HCT116 (cell line): ENCODE measurements around the gene NCBP1. TPM values are rescaled to one million over a fixed set of nuclear protein-coding genes. Genes with fewer than 3 reads are reported as not detected.

Source experiments
- ATAC-seq: fragments of 200-7000 bp; cut with Tn5 transposase; 2 replicates; pipeline ENCODE4 v1.9.1; 2020; ENCODE audit warnings: mild to moderate bottlenecking, moderate library complexity
- BruUV-seq: library from RNA; stranded (reverse); fragments of 400-500 nt; replicated peaks from 2 replicates; lab custom pipeline; 2021; lab: Mats Ljungman, UMichigan
- CTCF ChIA-PET: fragments of 300-600 bp; sonication (Branson Sonifier 250); formaldehyde crosslinking; loops from one replicate; lab custom pipeline; 2021; ENCODE audit warnings: antibody characterized with exemption; lab: Charles Lee
- POLR2A ChIA-PET: fragments of 300-600, 350-600 bp; sonication (Branson Sonifier 250); formaldehyde crosslinking; loops from one replicate; lab custom pipeline; 2021; ENCODE audit warnings: antibody characterized with exemption; lab: Charles Lee
- RAD21 ChIA-PET, 2 experiments: fragments of 300-600 bp; sonication (Branson Sonifier 250); formaldehyde crosslinking; loops; one replicate each; lab custom pipeline; 2023; ENCODE audit warnings: low total read pairs in 2 of 2; ENCODE audit not compliant: uncharacterized antibody in 2 of 2, unreplicated experiment in 2 of 2, low non-redundant PET in 1 of 2; lab: Charles Lee
- DNase-seq: peaks from one replicate; pipeline ENCODE4 v3.0.0-alpha.2; 2010; ENCODE audit warnings: low read depth, low spot score
- H2AFZ ChIP-seq: fragments of 200-600 bp; shearing (Covaris generic), sonication (generic); 2 replicates; pipeline ENCODE4 v1.6.1; 2017; ENCODE audit warnings: low read depth, mixed run types, mixed read lengths, antibody characterized with exemption, low read length; ENCODE audit not compliant: poor library complexity, severe bottlenecking
- H3K27ac ChIP-seq: 2 replicates; pipeline ENCODE4 v1.5.1; 2012; ENCODE audit warnings: low read depth, low read length
- H3K27me3 ChIP-seq: fragments of 200-600 bp; sonication (generic); 2 replicates; pipeline ENCODE4 v1.6.1; 2016; ENCODE audit warnings: mixed run types, low read length, mixed read lengths; ENCODE audit not compliant: insufficient read depth
- H3K36me3 ChIP-seq, 2 experiments: fragments of 200-500 bp in 1 of 2; fragments of 200-600 bp in 1 of 2; sonication (Bioruptor generic) in 1 of 2; sonication (generic) in 1 of 2; 2 replicates each; pipeline versions ENCODE4 v1.5.1 to v1.6.1; 2014 to 2016; ENCODE audit warnings: low read length in 2 of 2, inconsistent platforms in 1 of 2, mixed read lengths in 1 of 2, mixed run types in 1 of 2; ENCODE audit not compliant: insufficient read depth in 2 of 2, control insufficient read depth in 1 of 2
- H3K4me1 ChIP-seq, 2 experiments: fragments of 200-600 bp in 1 of 2; sonication (generic) in 1 of 2; 2 replicates each; pipeline versions ENCODE4 v1.5.1 to v1.6.1; 2012 to 2017; ENCODE audit warnings: low read length in 2 of 2, inconsistent platforms in 1 of 2, mild to moderate bottlenecking in 1 of 2, mixed read lengths in 1 of 2, mixed run types in 1 of 2, moderate library complexity in 1 of 2; ENCODE audit not compliant: insufficient read depth in 2 of 2, control insufficient read depth in 1 of 2
- H3K4me2 ChIP-seq: fragments of 200-600 bp; sonication (generic); 2 replicates; pipeline ENCODE4 v1.6.1; 2017; ENCODE audit warnings: mixed run types, low read length, mixed read lengths
- H3K4me3 ChIP-seq, 2 experiments: fragments of 200-600 bp in 1 of 2; sonication (generic) in 1 of 2; replicated peaks in 1 of 2; 2 replicates each; pipeline ENCODE4 v1.5.1; 2011 to 2016; ENCODE audit warnings: low read length in 2 of 2, control low read depth in 1 of 2, low read depth in 1 of 2, mild to moderate bottlenecking in 1 of 2, mixed read lengths in 1 of 2, mixed run types in 1 of 2
- H3K79me2 ChIP-seq: fragments of 200-600 bp; sonication (generic); 2 replicates; pipeline ENCODE4 v1.6.1; 2017; ENCODE audit warnings: mild to moderate bottlenecking, mixed run types, low read length, moderate library complexity, mixed read lengths; ENCODE audit not compliant: insufficient read depth
- H3K9ac ChIP-seq: fragments of 200-600 bp; sonication (generic); 2 replicates; pipeline ENCODE4 v1.6.1; 2016; ENCODE audit warnings: low read length, mixed read lengths
- H3K9me2 ChIP-seq: fragments of 200-600 bp; sonication (generic), shearing (Covaris generic); 2 replicates; pipeline ENCODE4 v1.6.1; 2017; ENCODE audit warnings: mixed run types, mild to moderate bottlenecking, moderate library complexity; ENCODE audit not compliant: insufficient read depth
- H3K9me3 ChIP-seq, 2 experiments: fragments of 200-500 bp in 1 of 2; fragments of 200-600 bp in 1 of 2; sonication (Bioruptor generic) in 1 of 2; sonication (generic) in 1 of 2; 2 replicates each; pipeline ENCODE4 v1.6.1; 2014 to 2017; ENCODE audit warnings: low read length in 2 of 2, mixed read lengths in 2 of 2, inconsistent platforms in 1 of 2, low read depth in 1 of 2, mild to moderate bottlenecking in 1 of 2, mixed run types in 1 of 2, moderate library complexity in 1 of 2; ENCODE audit not compliant: control insufficient read depth in 1 of 2, insufficient read depth in 1 of 2
- H4K20me1 ChIP-seq: fragments of 200-600 bp; sonication (generic), shearing (Covaris generic); 2 replicates; pipeline ENCODE4 v1.6.1; 2017; ENCODE audit warnings: mixed run types, mild to moderate bottlenecking, moderate library complexity; ENCODE audit not compliant: insufficient read depth
- ATF3 ChIP-seq: IDR thresholded peaks from 2 replicates; pipeline ENCODE4 v1.6.1; 2012
- CBX3 ChIP-seq: IDR thresholded peaks from 2 replicates; pipeline ENCODE4 v1.6.1; 2012; ENCODE audit warnings: low read depth
- CEBPB ChIP-seq: IDR thresholded peaks from 2 replicates; pipeline ENCODE4 v1.6.1; 2012; ENCODE audit warnings: low read depth
- EZH2phosphoT487 ChIP-seq: fragments of 200-600 bp; IDR thresholded peaks from 2 replicates; pipeline ENCODE4 v1.6.1; 2018; ENCODE audit warnings: antibody characterized with exemption, borderline replicate concordance
- JUND ChIP-seq: IDR thresholded peaks from 2 replicates; pipeline ENCODE4 v1.6.1; 2012
- POLR2AphosphoS5 ChIP-seq: IDR thresholded peaks from 2 replicates; pipeline ENCODE4 v1.6.1; 2011; ENCODE audit warnings: mild to moderate bottlenecking, low read depth, low read length, moderate library complexity
- SP1 ChIP-seq: IDR thresholded peaks from 2 replicates; pipeline ENCODE4 v1.6.1; 2012; ENCODE audit warnings: low read depth
- SRF ChIP-seq: IDR thresholded peaks from 2 replicates; pipeline ENCODE4 v1.6.1; 2012; ENCODE audit warnings: low read depth
- YY1 ChIP-seq: IDR thresholded peaks from 2 replicates; pipeline ENCODE4 v1.6.1; 2011; ENCODE audit warnings: low read length, low read depth, moderate library complexity, mild to moderate bottlenecking; ENCODE audit not compliant: insufficient replicate concordance; ENCODE audit errors: extremely low read depth
- ZFX ChIP-seq: fragments of 450-650 bp; IDR thresholded peaks from 2 replicates; pipeline ENCODE4 v1.6.1; 2017
- ZNF274 ChIP-seq: fragments of 200-500 bp; sonication (Bioruptor generic); IDR thresholded peaks from 2 replicates; pipeline ENCODE4 v1.6.1; 2014; ENCODE audit warnings: mild to moderate bottlenecking, low read depth, low read length, inconsistent platforms
- intact Hi-C: fragments of 100-400 bp; cut with micrococcal nuclease; formaldehyde crosslinking; loops from 2 replicates; pipeline ENCODE4 v1.10.0; 2022
- total RNA-seq: library from RNA; stranded (reverse); gene quantifications from one replicate; pipeline ENCODE4 v1.2.1, GENCODE V29; 2021; ENCODE audit not compliant: unreplicated experiment

The NCBP1 gene
- total RNA-seq, 1 experiment from 2014 or later = 32.9 TPM

- TF ChIP-seq EZH2phosphoT487 (no peak), ZFX (no peak)
- TF ChIP-seq, all 23 proteins: peak for 0
These were observed 55.0 kb downstream of the NCBP1 start for GRCh38 chr9:97688654-97689053.

GRCh38 chr9:97689401-97690180 lies 56.0 kb downstream of the NCBP1 start:
- H3K27me3 ChIP-seq = no peaks in the 10 kb centered on the region
- TF ChIP-seq JUND (no peak), POLR2AphosphoS5 (no peak), ATF3 (no peak), CEBPB (no peak), CBX3 (no peak), SRF (no peak), YY1 (no peak), ZNF274 (no peak), SP1 (no peak)
- TF ChIP-seq, all 23 proteins: peak for 0
- no peak overlapping the region for H3K27ac ChIP-seq
- H3K4me2 ChIP-seq = peak overlapping the region; percentile 13
- H3K36me3 ChIP-seq = peaks cover 7 to 16% of the 10 kb centered on the region in 2 experiments; a peak in 3 of 4 replicates
- no TSS peak for BruUV-seq
- H3K9me2 ChIP-seq = no peaks in the 10 kb centered on the region
- intact Hi-C loops = no loop called here
- H3K4me1 ChIP-seq = peaks cover 4 to 12% of the 10 kb centered on the region in 2 experiments; a peak in 3 of 4 replicates
- peaks cover 10% of the 10 kb centered on the region for H3K79me2 ChIP-seq
- no peak overlapping the region for H3K4me3 ChIP-seq
- no peak overlapping the region for H2AFZ ChIP-seq
- ChIA-PET POLR2A (no interaction called here), CTCF (no interaction called here), RAD21 (no interaction called here)
- H4K20me1 ChIP-seq = no peaks in the 10 kb centered on the region
- H3K9ac ChIP-seq = no peak overlapping the region
- ATAC-seq (no peak), DNase-seq (no peak)
- H3K9me3 ChIP-seq = no peaks in the 10 kb centered on the region

More at GRCh38 chr9:97688654-97689053, 55.0 kb downstream of the NCBP1 start:
- H3K4me1 ChIP-seq = peaks cover 4 to 12% of the 10 kb centered on the region in 2 experiments; a peak in 3 of 4 replicates
- no peak overlapping the region for H3K4me2 ChIP-seq
- H3K27ac ChIP-seq = no peak overlapping the region
- intact Hi-C loops = no loop called here
- H2AFZ ChIP-seq = no peak overlapping the region
- H3K27me3 ChIP-seq = no peaks in the 10 kb centered on the region
- ChIA-PET RAD21 (no interaction called here), POLR2A (no interaction called here), CTCF (no interaction called here)
- no peaks in the 10 kb centered on the region for H3K9me2 ChIP-seq
- DNase-seq (no peak), ATAC-seq (no peak)
- H3K9ac ChIP-seq = no peak overlapping the region
- H3K9me3 ChIP-seq = no peaks in the 10 kb centered on the region
- 0 out of 2 replicates have a peak, but pooled peaks cover 1% of the 10 kb centered on the region for H3K79me2 ChIP-seq
- H3K4me3 ChIP-seq = no peak overlapping the region
- no peaks in the 10 kb centered on the region for H4K20me1 ChIP-seq
- BruUV-seq = no TSS peak
- peaks cover 14 to 22% of the 10 kb centered on the region in 2 experiments; a peak in 3 of 4 replicates for H3K36me3 ChIP-seq
